HEK293T (cell line): ENCODE measurements around the gene ATP1A2.

Experiments
- CTCF ChIA-PET: fragments of 350-600 bp; formaldehyde crosslinking; extraction: SDS; loops from one replicate; lab custom pipeline; 2021; ENCODE audit warnings: antibody characterized with exemption, inconsistent platforms; lab: Yijun Ruan, JAX
- POLR2A ChIA-PET: fragments of 350-600 bp; formaldehyde crosslinking; extraction: SDS; loops from one replicate; lab custom pipeline; 2020; ENCODE audit warnings: antibody characterized with exemption, inconsistent platforms; lab: Yijun Ruan, JAX
- DNase-seq: peaks from one replicate; pipeline ENCODE4 v3.0.0; 2012; ENCODE audit warnings: mixed read lengths; ENCODE audit errors: extremely low spot score
- ARNT ChIP-seq: fragments of 450-650 bp; IDR thresholded peaks from 2 replicates; pipeline ENCODE4 v1.6.1; 2017; ENCODE audit warnings: mild to moderate bottlenecking
- BHLHE40 ChIP-seq: fragments of 450-650 bp; IDR thresholded peaks from 2 replicates; pipeline ENCODE4 v1.6.1; 2016; ENCODE audit warnings: mild to moderate bottlenecking, moderate library complexity, borderline replicate concordance
- CTBP1 ChIP-seq: fragments of 450-650 bp; IDR thresholded peaks from 2 replicates; pipeline ENCODE4 v1.6.1; 2016; ENCODE audit warnings: borderline replicate concordance
- ELF4 ChIP-seq: fragments of 450-650 bp; IDR thresholded peaks from 2 replicates; pipeline ENCODE4 v1.6.1; 2017; ENCODE audit warnings: antibody characterized with exemption
- FOXA1 ChIP-seq: fragments of 450-650 bp; IDR thresholded peaks from 2 replicates; pipeline ENCODE4 v1.6.1; 2016; ENCODE audit warnings: mild to moderate bottlenecking
- FOXK2 ChIP-seq: fragments of 450-650 bp; IDR thresholded peaks from 2 replicates; pipeline ENCODE4 v1.6.1; 2016; ENCODE audit warnings: mild to moderate bottlenecking
- FOXM1 ChIP-seq: fragments of 450-650 bp; IDR thresholded peaks from 2 replicates; pipeline ENCODE4 v1.6.1; 2017; ENCODE audit warnings: mild to moderate bottlenecking, borderline replicate concordance
- HDGF ChIP-seq: fragments of 450-650 bp; IDR thresholded peaks from 2 replicates; pipeline ENCODE4 v1.6.1; 2017; ENCODE audit warnings: antibody characterized with exemption, borderline replicate concordance
- L3MBTL2 ChIP-seq: fragments of 450-650 bp; conservative IDR thresholded peaks from 2 replicates; pipeline ENCODE4 v1.6.1; 2016; ENCODE audit warnings: mild to moderate bottlenecking
- LEF1 ChIP-seq: fragments of 450-650 bp; IDR thresholded peaks from 2 replicates; pipeline ENCODE4 v1.6.1; 2017; ENCODE audit warnings: mild to moderate bottlenecking, borderline replicate concordance
- NFRKB ChIP-seq: fragments of 450-650 bp; IDR thresholded peaks from 2 replicates; pipeline ENCODE4 v1.6.1; 2016; ENCODE audit warnings: mild to moderate bottlenecking, moderate library complexity
- PKNOX1 ChIP-seq: fragments of 450-650 bp; IDR thresholded peaks from 2 replicates; pipeline ENCODE4 v1.6.1; 2016
- SP1 ChIP-seq: fragments of 450-650 bp; IDR thresholded peaks from 2 replicates; pipeline ENCODE4 v1.6.1; 2017
- SUZ12 ChIP-seq: fragments of 450-650 bp; IDR thresholded peaks from 2 replicates; pipeline ENCODE4 v1.6.1; 2016; ENCODE audit warnings: mild to moderate bottlenecking
- TARDBP ChIP-seq: fragments of 450-650 bp; IDR thresholded peaks from 2 replicates; pipeline ENCODE4 v1.6.1; 2016
- ZNF384 ChIP-seq: fragments of 450-650 bp; IDR thresholded peaks from 2 replicates; pipeline ENCODE4 v1.6.1; 2016

Gene ATP1A2

GRCh38 chr1:160159846-160160245, 44.3 kb downstream of the ATP1A2 start:
- ChIA-PET POLR2A (no interaction called here), CTCF (interaction anchor here (0.9 kb wide), 1 partner anchor 34 kb away, joined by 3 read pairs; no protein-coding TSS in a partner anchor)
- no peak for DNase-seq
- TF ChIP-seq SUZ12 (no peak), LEF1 (no peak), BHLHE40 (no peak), FOXK2 (no peak), NFRKB (no peak), L3MBTL2 (no peak), TARDBP (no peak)

GRCh38 chr1:160161965-160162705, 46.6 kb downstream of the ATP1A2 start:
- ChIA-PET POLR2A (no interaction called here), CTCF (interaction anchor here (1.0 to 1.6 kb wide), 3 partner anchors 31 to 214 kb away, joined by 3 to 6 read pairs (median 3); no protein-coding TSS in a partner anchor)
- DNase-seq: peak; percentile 50
- TF ChIP-seq SP1: no peak
- TF ChIP-seq NFRKB: no peak
- TF ChIP-seq CTBP1: no peak
- no peak for TF ChIP-seq PKNOX1
- TF ChIP-seq LEF1: no peak
- TF ChIP-seq ZNF384: no peak
- TF ChIP-seq FOXK2: no peak
- TF ChIP-seq BHLHE40: no peak
- no peak for TF ChIP-seq TARDBP
- no peak for TF ChIP-seq ELF4
- TF ChIP-seq FOXA1: no peak
- no peak for TF ChIP-seq ARNT
- TF ChIP-seq SUZ12: no peak
- no peak for TF ChIP-seq FOXM1
- TF ChIP-seq HDGF: no peak
- TF ChIP-seq L3MBTL2: no peak

GRCh38 chr1:160162931-160163330, 47.4 kb downstream of the ATP1A2 start:
- TF ChIP-seq LEF1 (no peak), FOXK2 (no peak), SUZ12 (no peak), CTBP1 (no peak), PKNOX1 (no peak), ZNF384 (no peak), BHLHE40 (no peak)
- no peak for DNase-seq
- ChIA-PET POLR2A (no interaction called here), CTCF (interaction anchor here (1.0 kb wide), 2 partner anchors 30 to 213 kb away, joined by 3 read pairs; no protein-coding TSS in a partner anchor)

GRCh38 chr1:160163615-160164014, 48.1 kb downstream of the ATP1A2 start:
- ChIA-PET CTCF (interaction anchor here (0.5 kb wide), 1 partner anchor 182 kb away, joined by 3 read pairs; no protein-coding TSS in a partner anchor), POLR2A (no interaction called here)
- no peak for DNase-seq
- no peak for TF ChIP-seq ARNT
- no peak for TF ChIP-seq LEF1
- no peak for TF ChIP-seq ZNF384
- TF ChIP-seq PKNOX1: no peak
- no peak for TF ChIP-seq NFRKB
- TF ChIP-seq HDGF: no peak
- no peak for TF ChIP-seq TARDBP
- no peak for TF ChIP-seq BHLHE40
- no peak for TF ChIP-seq FOXM1
- no peak for TF ChIP-seq FOXA1
- no peak for TF ChIP-seq ELF4
- no peak for TF ChIP-seq FOXK2
- no peak for TF ChIP-seq CTBP1
- TF ChIP-seq L3MBTL2: no peak
- no peak for TF ChIP-seq SP1
- no peak for TF ChIP-seq SUZ12

- ChIA-PET CTCF (no interaction called here), POLR2A (no interaction called here)
- TF ChIP-seq ELF4 (no peak), FOXK2 (no peak), CTBP1 (no peak), BHLHE40 (no peak), ARNT (no peak), PKNOX1 (no peak), LEF1 (no peak), SP1 (no peak), TARDBP (no peak), L3MBTL2 (no peak), SUZ12 (no peak), FOXA1 (no peak), HDGF (no peak), ZNF384 (no peak), FOXM1 (no peak), NFRKB (no peak)
- DNase-seq: no peak
Measured at GRCh38 chr1:160164121-160164520, 48.6 kb downstream of the ATP1A2 start.
